Stimulated activated CD4-positive, alpha-beta T cell treated with anti-CD3 and anti-CD28 coated beads, Interleukin-12 subunit alpha, Interleukin-12 subunit beta, amount 100 ng/mL, for 4 hours (primary cell): ENCODE data around the gene TMEM219.
"Not testable (repeated sequence)": the region's sequence is repeated elsewhere in the genome, so short reads cannot be mapped to it uniquely, and the experiment has no call there.

Experiments used
- DNase-seq: peaks from one replicate; pipeline ENCODE4 v3.0.0-alpha.2; 2020

The TMEM219 gene

GRCh38 chr16:30016555-30017276, 54.8 kb downstream of the TMEM219 start:
- DNase-seq = no peak

DNA sequence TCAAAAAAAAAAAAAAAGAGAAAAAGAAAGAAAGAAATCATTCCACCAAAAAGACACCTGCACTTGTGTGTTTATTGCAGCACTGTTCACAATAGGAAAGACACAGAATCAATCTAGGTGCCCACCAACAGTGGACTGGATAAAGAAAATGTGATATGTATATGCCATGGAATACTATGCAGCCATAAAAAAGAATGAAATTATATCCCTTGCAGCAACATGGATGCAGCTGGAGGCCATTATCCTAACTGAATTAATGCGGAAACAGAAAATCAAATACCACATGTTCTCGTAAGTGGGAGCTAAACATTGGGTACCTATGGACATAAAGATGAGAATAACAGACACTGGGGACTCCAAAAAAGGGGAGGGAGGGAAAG, 55.4 kb downstream of the TMEM219 start:
- no peak for DNase-seq

GRCh38 chr16:30017937-30018336, 56.1 kb downstream of the TMEM219 start:
- DNase-seq = not testable (repeated sequence)

DNA sequence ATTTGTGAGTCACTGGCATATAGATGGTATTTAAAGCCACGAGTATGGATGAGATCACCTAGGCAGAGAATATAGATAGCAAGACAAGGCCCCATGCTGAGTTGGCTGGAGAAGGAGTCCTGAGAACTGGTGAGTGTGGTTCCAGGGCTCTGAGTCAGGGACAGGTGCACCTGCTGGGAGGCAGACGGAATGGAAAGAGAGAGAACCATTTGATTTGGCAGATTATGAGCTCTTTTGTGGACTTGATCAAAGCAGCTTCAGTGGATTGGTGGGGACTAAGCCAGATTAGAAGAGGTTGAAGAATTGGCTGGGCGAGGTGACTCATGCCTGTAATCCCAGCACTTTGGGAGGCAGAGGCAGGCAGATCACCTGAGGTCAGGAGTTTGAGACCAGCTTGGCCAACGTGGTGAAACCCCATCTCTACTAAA, 56.9 kb downstream of the TMEM219 start:
- no peak for DNase-seq
